Esophagus (tissue), 2 donors: Measurements from ENCODE around the gene MGAT5. TPM values are rescaled to one million over a fixed set of nuclear protein-coding genes. Genes with fewer than 3 reads are reported as not detected.

Source experiments
- H3K27ac ChIP-seq, 2 donors: one replicate each; pipeline ENCODE4 v1.5.1; 2013; ENCODE audit warnings: low read depth in 2 of 2, mild to moderate bottlenecking in 2 of 2, inconsistent platforms in 1 of 2, low read length in 1 of 2, moderate library complexity in 1 of 2
- H3K27me3 ChIP-seq, 2 donors: one replicate each; pipeline ENCODE4 v1.6.1; 2013; ENCODE audit warnings: low read length in 2 of 2, control low read depth in 1 of 2, mild to moderate bottlenecking in 1 of 2; ENCODE audit not compliant: insufficient read depth in 2 of 2, control insufficient read depth in 1 of 2
- H3K36me3 ChIP-seq, 2 donors: one replicate each; pipeline ENCODE4 v1.6.1; 2013; ENCODE audit warnings: low read length in 1 of 2; ENCODE audit not compliant: control insufficient read depth in 2 of 2, insufficient read depth in 2 of 2
- H3K4me1 ChIP-seq, 2 donors: one replicate each; pipeline ENCODE4 v1.6.1; 2013; ENCODE audit warnings: low read length in 1 of 2; ENCODE audit not compliant: control insufficient read depth in 2 of 2, insufficient read depth in 2 of 2
- H3K4me3 ChIP-seq, 2 donors: one replicate each; pipeline ENCODE4 v1.5.1; 2013; ENCODE audit warnings: low read length in 2 of 2, mild to moderate bottlenecking in 2 of 2, low read depth in 1 of 2, moderate library complexity in 1 of 2
- H3K9me3 ChIP-seq, 2 donors: one replicate each; pipeline ENCODE4 v1.6.1; 2013; ENCODE audit warnings: mild to moderate bottlenecking in 2 of 2, low read depth in 1 of 2, low read length in 1 of 2, moderate library complexity in 1 of 2; ENCODE audit not compliant: control insufficient read depth in 2 of 2, insufficient read depth in 1 of 2
- WGBS, 2 donors: extraction: QIAGEN DNeasy Blood & Tissue Kit; methylation state at CpG; one replicate each; pipeline ENCODE4 v1.1.7; 2013; 5-methylcytosine and 5-hydroxymethylcytosine counted together
- polyA plus RNA-seq, 2 donors: library from polyadenylated mRNA; stranded (reverse); fragments of 200-250 nt; gene quantifications; one replicate each; pipeline ENCODE4 v1.2.3, GENCODE V29; 2013
- donor health status: healthy with polysubstance abuse.
- donor health status: Bipolar disorder and iron deficiency.

The MGAT5 gene
- polyA plus RNA-seq, 2 donors: 3.2 to 4.4 TPM

DNA sequence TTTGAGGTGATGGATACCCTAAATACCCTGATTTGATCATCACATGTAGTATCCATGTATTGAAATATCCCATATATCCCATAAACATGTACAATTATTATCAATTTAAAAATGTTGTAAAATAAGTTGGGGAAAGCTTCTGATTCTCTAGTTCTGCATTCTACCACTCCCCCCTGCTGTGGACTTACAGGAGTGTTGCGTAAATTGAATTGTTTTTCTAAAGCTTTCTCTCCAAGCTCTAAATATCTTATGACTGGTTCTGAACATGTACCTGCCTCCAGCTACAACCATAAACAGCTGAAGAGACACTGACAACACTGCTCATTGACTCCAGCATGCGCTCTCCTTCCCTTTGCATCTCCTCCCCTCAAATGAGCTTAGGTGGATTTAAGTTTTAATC is 145.2 kb downstream of the MGAT5 start:
- no peaks in the 10 kb centered on the region for H3K4me1 ChIP-seq
- H3K27ac ChIP-seq: no peak overlapping the region
- no peaks in the 10 kb centered on the region for H3K9me3 ChIP-seq
- H3K27me3 ChIP-seq: no peaks in the 10 kb centered on the region
- 95 to 96% methylated on average over 2 of the region's 2 CpGs for WGBS, 2 donors
- no peak overlapping the region for H3K4me3 ChIP-seq
- H3K36me3 ChIP-seq: peaks cover 6 to 7% of the 10 kb centered on the region in 2 donors

- H3K4me3 ChIP-seq: no peak overlapping the region
- no peaks in the 10 kb centered on the region for H3K4me1 ChIP-seq
- no peak overlapping the region for H3K27ac ChIP-seq
- H3K36me3 ChIP-seq: peaks cover 6 to 11% of the 10 kb centered on the region in 2 donors
- no peaks in the 10 kb centered on the region for H3K27me3 ChIP-seq
- no peaks in the 10 kb centered on the region for H3K9me3 ChIP-seq
- 56 to 70% methylated on average over 5 of the region's 5 CpGs for WGBS, 2 donors
Observed at GRCh38 chr2:134401081-134401497, 147.2 kb downstream of the MGAT5 start.

DNA sequence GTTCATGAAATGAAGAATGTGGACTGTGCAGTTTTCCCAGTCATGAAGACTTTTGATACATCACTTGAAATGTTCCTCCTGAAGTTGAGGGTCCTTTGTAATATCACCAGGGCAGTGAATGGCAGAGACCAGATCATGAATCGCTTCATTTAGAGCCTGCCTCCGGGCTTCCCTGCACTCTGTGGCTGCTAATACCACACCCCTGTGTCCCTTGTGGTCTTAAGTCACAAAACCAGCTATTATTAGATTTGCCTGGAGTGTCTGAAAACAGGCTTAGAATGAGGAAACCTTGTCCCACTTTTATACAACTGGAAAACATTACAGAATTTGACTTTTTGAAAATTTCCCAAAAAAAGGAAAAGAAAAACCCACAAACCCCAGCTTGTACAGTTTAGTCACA is 147.9 kb downstream of the MGAT5 start:
- no peak overlapping the region for H3K27ac ChIP-seq
- WGBS, 2 donors: 65% methylated on average over 2 of the region's 2 CpGs

GRCh38 chr2:134402410-134402809 is 148.5 kb downstream of the MGAT5 start:
- no peak overlapping the region for H3K27ac ChIP-seq
- H3K27me3 ChIP-seq: no peaks in the 10 kb centered on the region
- H3K9me3 ChIP-seq: no peaks in the 10 kb centered on the region
- peaks cover 0 to 5% of the 10 kb centered on the region in 2 donors for H3K4me1 ChIP-seq
- WGBS, 2 donors: 43% methylated on average over 1 of the region's 1 CpG
- peaks cover 2 to 11% of the 10 kb centered on the region in 2 donors for H3K36me3 ChIP-seq
- H3K4me3 ChIP-seq: no peak overlapping the region

More for the DNA sequence above, 147.9 kb downstream of the MGAT5 start:
- H3K27me3 ChIP-seq: no peaks in the 10 kb centered on the region
- peaks cover 3 to 11% of the 10 kb centered on the region in 2 donors for H3K36me3 ChIP-seq
- no peaks in the 10 kb centered on the region for H3K9me3 ChIP-seq
- peaks cover 0 to 2% of the 10 kb centered on the region in 2 donors for H3K4me1 ChIP-seq
- H3K4me3 ChIP-seq: no peak overlapping the region

DNA sequence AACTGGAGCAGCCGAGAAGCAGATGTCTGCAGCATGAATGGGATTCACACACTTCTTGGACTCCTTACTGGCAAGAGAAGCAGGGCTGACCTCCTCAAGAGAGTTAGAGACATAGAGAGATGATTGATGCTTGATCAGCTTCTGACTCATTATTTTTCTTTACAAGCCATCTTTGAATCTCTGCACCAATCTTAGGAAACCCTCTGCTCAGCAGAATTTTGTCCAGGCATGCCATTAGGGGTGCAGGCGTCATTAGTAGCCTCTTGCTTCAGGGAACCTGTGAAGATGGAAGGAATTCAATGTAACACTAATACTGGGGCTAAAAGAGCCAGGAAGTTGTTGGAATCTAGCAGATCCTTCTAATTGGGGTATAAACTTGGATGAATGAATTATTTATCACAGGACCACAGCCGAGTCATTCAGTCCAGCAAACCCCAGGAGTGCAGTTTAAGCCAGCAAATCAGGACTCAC is 151.8 kb downstream of the MGAT5 start:
- no peak overlapping the region for H3K4me3 ChIP-seq
- H3K27me3 ChIP-seq: no peaks in the 10 kb centered on the region
- 47 to 63% methylated on average over 3 of the region's 3 CpGs for WGBS, 2 donors
- H3K27ac ChIP-seq: peak overlapping the region; percentile 46 to 55
- peaks cover 0 to 5% of the 10 kb centered on the region in 2 donors for H3K4me1 ChIP-seq
- H3K36me3 ChIP-seq: peaks cover 2 to 6% of the 10 kb centered on the region in 2 donors
- H3K9me3 ChIP-seq: no peaks in the 10 kb centered on the region

DNA sequence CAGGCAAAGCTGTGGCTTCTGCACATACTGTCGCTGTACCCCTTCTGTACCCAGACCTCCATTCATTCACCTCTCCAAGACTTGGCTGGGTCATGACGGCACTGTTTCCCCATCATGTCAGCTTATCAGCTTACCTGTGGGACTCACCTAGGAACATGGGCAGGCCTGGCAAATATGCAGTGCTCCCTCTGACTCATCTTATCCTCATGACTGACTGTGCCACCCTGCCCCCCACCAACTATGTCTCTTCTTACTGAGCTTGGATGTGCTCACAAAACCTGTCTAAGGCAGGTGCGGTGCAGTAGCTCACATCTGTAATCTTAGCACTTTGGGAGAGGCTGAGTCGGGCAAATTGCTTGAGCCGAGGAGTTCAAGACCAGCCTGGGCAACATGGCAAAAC is 152.4 kb downstream of the MGAT5 start:
- peak overlapping the region; percentile 46 to 62 for H3K27ac ChIP-seq
- H3K9me3 ChIP-seq: no peaks in the 10 kb centered on the region
- 61 to 84% methylated on average over 5 of the region's 5 CpGs for WGBS, 2 donors
- H3K36me3 ChIP-seq: peaks cover 2 to 6% of the 10 kb centered on the region in 2 donors
- peaks cover 0 to 5% of the 10 kb centered on the region in 2 donors for H3K4me1 ChIP-seq
- no peak overlapping the region for H3K4me3 ChIP-seq
- H3K27me3 ChIP-seq: no peaks in the 10 kb centered on the region

- Histone ChIP-seq H3K9me3 (no peaks in the 10 kb centered on the region), H3K4me1 (peaks cover 0 to 5% of the 10 kb centered on the region in 2 donors), H3K4me3 (no peak overlapping the region), H3K27ac (peak overlapping the region in 1 of 2 donors; percentile 26), H3K36me3 (peaks cover 2 to 6% of the 10 kb centered on the region in 2 donors), H3K27me3 (no peaks in the 10 kb centered on the region)
- 81 to 92% methylated on average over 3 of the region's 3 CpGs for WGBS, 2 donors
Observed at GRCh38 chr2:134406736-134407135, 152.9 kb downstream of the MGAT5 start.

DNA sequence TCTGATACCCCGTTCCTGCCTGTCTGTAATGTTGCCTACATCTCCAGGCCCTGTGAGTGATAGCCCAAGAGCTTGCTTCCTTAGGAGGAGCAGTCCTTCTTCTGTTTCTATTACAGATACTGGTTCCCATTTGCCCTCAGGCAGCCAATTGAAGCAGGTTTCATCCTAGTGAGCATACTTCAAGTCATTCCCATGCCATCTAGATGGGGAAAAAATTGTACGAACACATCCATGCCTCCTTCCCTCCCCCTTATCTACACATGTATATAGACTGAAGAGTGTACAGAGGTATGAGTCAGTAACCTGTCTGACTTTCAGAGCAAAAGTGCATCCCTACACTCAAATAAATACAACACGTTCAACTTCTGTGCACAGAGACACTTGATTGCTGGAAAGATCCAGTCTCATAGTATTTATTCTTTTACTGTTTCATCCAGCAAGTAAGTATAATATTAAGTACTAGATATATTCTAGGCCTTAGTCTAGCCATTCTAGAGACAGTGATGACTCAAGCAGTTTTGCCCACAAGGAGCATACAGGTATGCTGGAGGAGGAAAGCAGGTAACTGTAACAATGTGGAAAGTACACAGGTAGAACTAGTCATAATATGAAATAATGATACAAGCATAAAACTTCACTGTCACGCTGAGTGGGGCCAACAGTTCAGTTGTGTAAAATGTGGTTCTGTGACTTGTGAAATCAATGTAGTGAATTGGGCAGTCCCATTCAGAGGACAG is 153.4 kb downstream of the MGAT5 start:
- 88 to 91% methylated on average over 4 of the region's 4 CpGs for WGBS, 2 donors
- Histone ChIP-seq H3K36me3 (peaks cover 2 to 6% of the 10 kb centered on the region in 2 donors), H3K27ac (no peak overlapping the region), H3K9me3 (no peaks in the 10 kb centered on the region), H3K4me1 (peaks cover 0 to 5% of the 10 kb centered on the region in 2 donors), H3K4me3 (no peak overlapping the region), H3K27me3 (no peaks in the 10 kb centered on the region)

DNA sequence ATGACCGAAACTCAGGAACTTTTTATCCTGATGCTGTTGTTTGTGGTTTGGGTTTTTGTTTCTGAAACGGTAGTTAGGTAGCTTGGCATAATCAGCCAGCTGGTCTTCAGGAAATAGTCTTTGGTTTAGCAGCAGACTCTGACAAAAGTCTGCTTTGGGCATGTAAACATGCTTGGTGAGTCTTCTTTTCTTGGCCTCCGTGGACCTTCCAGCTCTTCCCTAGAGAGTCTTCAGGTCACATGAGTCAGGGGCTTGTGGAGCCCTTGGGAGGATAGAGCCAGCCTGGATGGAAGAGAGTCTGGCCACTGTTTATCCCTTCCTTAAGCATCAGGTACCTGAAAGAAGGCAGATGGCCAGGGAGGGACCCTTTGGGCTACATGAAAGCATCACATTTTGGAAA is 154.5 kb downstream of the MGAT5 start:
- H3K9me3 ChIP-seq: no peaks in the 10 kb centered on the region
- H3K4me3 ChIP-seq: no peak overlapping the region
- no peak overlapping the region for H3K27ac ChIP-seq
- peaks cover 2 to 4% of the 10 kb centered on the region in 2 donors for H3K36me3 ChIP-seq
- H3K4me1 ChIP-seq: peaks cover 0 to 5% of the 10 kb centered on the region in 2 donors
- WGBS, 2 donors: 64 to 70% methylated on average over 3 of the region's 3 CpGs
- no peaks in the 10 kb centered on the region for H3K27me3 ChIP-seq

GRCh38 chr2:134408791-134409190 is 154.9 kb downstream of the MGAT5 start:
- peaks cover 0 to 5% of the 10 kb centered on the region in 2 donors for H3K4me1 ChIP-seq
- no peak overlapping the region for H3K4me3 ChIP-seq
- peaks cover 0 to 4% of the 10 kb centered on the region in 2 donors for H3K36me3 ChIP-seq
- no peaks in the 10 kb centered on the region for H3K27me3 ChIP-seq
- H3K27ac ChIP-seq: no peak overlapping the region
- no peaks in the 10 kb centered on the region for H3K9me3 ChIP-seq
- 65 to 75% methylated on average over 3 of the region's 3 CpGs for WGBS, 2 donors
